SU-DHL-6 (cell line): ENCODE results near the gene HCAR3.

ENCODE experiments used
- CTCF ChIP-seq: fragments of 200-600 bp; sonication (generic); IDR thresholded peaks from one replicate; pipeline ENCODE4 v1.5.1; 2017; ENCODE audit warnings: antibody characterized with exemption, mild to moderate bottlenecking, low read length, moderate library complexity; ENCODE audit not compliant: insufficient read depth, poor library complexity, severe bottlenecking
- EZH2phosphoT487 ChIP-seq: fragments of 200-600 bp; sonication (generic), shearing (Covaris generic); conservative IDR thresholded peaks from 2 replicates; pipeline ENCODE4 v1.6.1; 2018; ENCODE audit warnings: mild to moderate bottlenecking, antibody characterized with exemption, low read length, moderate library complexity, mixed read lengths

DNA sequence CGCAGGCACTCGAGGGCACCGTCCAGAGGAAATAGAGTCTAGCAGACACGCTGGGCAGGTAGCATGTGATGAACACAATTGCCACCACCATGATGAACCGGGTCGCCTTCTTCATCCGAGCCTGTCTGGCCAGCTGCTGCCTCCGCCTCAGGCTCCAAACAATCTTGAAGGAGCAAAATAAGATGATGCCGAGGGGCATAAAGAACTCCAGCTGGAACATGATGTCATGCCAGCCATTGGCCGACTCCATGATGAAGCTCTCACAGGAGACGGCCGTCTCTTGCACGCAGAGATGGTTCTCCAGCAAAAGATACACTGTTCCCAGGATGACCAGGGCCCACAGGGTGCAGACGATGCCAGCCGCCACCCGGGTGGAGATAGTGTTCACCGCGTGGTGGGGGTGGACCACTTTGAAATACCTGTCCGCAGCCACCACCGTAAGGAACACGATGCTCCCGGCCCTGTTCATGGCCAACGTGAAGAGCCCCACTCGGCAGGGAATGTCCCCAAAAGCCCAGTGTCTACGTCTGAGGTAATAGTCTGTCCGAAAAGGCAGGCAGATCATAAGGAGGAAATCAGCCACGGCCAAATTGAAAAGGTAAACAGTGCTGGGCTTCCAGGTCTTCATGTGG is 13.1 kb upstream of the HCAR3 start:
- no peak for TF ChIP-seq CTCF
- no peak for TF ChIP-seq EZH2phosphoT487
